HL-60 (cell line): Measurements from ENCODE around the gene GHITM.
"Not testable (repeated sequence)": the region's sequence is repeated elsewhere in the genome, so short reads cannot be mapped to it uniquely, and the experiment has no call there.

ENCODE experiments used
- CTCF ChIP-seq: IDR thresholded peaks from one replicate; pipeline ENCODE4 v1.5.1; 2011; ENCODE audit warnings: low read length, control low read depth, inconsistent platforms; ENCODE audit not compliant: insufficient read depth
- SPI1 ChIP-seq: IDR thresholded peaks from 2 replicates; pipeline ENCODE4 v1.6.1; 2012; ENCODE audit warnings: low read depth, mild to moderate bottlenecking, borderline replicate concordance

GRCh38 chr10:84125910-84126784 is 13.2 kb upstream of the GHITM start:
- not testable (repeated sequence) for TF ChIP-seq CTCF, SPI1
